ENCODE measurements around the gene CBX6.
"Not testable (repeated sequence)": the region's sequence is repeated elsewhere in the genome, so short reads cannot be mapped to it uniquely, and the experiment has no call there.

CBX6 gene

DNA sequence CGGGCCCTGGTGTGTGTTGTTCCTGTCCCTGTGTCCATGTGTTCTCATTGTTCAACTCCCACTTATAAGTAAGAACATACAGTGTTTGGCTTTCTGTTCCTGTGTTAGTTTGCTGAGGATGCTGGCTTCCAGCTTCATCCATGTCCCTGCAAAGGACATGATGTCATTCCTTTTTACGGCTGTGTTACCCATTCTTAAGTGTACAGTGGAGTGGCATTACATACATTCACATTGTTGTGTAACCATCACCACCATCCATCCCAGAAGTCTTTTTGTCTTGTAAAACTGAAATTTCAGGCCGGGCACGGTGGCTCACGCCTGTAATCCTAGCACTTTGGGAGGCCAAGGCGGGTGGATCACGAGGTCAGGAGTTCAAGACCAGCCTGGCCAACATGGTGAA, 17.5 kb downstream of the CBX6 start:
- not testable (repeated sequence) for H3K9me3 ChIP-seq (ENCODE audit: insufficient read depth, low read depth, low read length); H3K36me3 ChIP-seq (ENCODE audit: insufficient read depth, low read depth, low read length); H3K27ac ChIP-seq (ENCODE audit: low read length); H3K4me1 ChIP-seq (ENCODE audit: insufficient read depth, low read length); H3K9ac ChIP-seq (ENCODE audit: low read depth, low read length); H3K4me3 ChIP-seq (ENCODE audit: low read length)
- peaks cover 34% of the 10 kb centered on the region for H3K27me3 ChIP-seq (ENCODE audit: insufficient read depth, low read length)

DNA sequence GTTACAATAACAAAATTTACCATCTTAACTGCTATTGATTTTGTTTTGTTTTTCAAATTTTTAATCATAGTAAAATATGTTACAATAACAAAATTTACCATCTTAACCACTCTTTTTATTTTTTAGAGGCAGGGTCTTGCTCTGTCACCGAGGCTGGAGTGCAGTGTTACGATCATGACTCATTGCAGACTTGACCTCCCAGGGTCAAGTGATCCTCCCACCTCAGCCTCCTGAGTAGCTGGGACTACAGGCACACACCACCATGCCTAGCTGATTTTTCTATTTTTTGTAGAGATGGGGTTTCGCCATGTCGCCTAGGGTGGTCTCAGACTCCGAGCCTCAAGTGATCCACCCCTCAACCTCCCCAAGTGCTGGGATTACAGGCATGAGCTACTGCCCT, 18.1 kb downstream of the CBX6 start:
- not testable (repeated sequence) for H3K4me3 ChIP-seq (ENCODE audit: low read length); H3K36me3 ChIP-seq (ENCODE audit: insufficient read depth, low read depth, low read length); H3K4me1 ChIP-seq (ENCODE audit: insufficient read depth, low read length); H3K9me3 ChIP-seq (ENCODE audit: insufficient read depth, low read depth, low read length); H3K27ac ChIP-seq (ENCODE audit: low read length); H3K9ac ChIP-seq (ENCODE audit: low read depth, low read length)
- peaks cover 39% of the 10 kb centered on the region for H3K27me3 ChIP-seq (ENCODE audit: insufficient read depth, low read length)

DNA sequence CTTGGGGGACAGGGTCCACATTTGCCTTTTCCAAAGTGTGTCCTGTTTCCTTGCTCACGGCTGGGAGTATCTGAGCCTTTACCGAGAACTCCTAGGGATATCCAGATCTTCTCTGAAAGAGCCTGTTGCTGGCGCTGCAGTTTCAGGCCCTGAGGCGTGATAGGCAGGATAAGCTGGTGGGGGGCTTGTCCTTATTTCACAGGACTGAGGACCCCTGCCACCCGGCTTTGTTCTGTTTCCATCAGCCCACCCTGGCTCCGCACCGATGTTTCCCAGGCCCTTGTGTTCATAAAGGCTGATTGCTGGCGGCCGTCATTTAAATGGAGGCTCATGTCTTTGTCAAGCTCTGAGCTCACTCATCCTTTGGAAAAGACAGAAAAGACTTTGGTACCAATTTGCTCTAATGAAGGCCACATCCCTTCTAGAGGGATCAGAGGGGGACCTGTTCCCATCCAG, 18.8 kb downstream of the CBX6 start:
- Histone ChIP-seq H3K4me3 (ENCODE audit: low read length) (no peak overlapping the region), H3K9ac (ENCODE audit: low read depth, low read length) (no peak overlapping the region), H3K27ac (ENCODE audit: low read length) (no peak overlapping the region), H3K36me3 (ENCODE audit: insufficient read depth, low read depth, low read length) (no peaks in the 10 kb centered on the region), H3K27me3 (ENCODE audit: insufficient read depth, low read length) (peaks cover 39% of the 10 kb centered on the region), H3K4me1 (ENCODE audit: insufficient read depth, low read length) (peaks cover 3% of the 10 kb centered on the region; the same call in 1 of the 2 replicates), H3K9me3 (ENCODE audit: insufficient read depth, low read depth, low read length) (no peaks in the 10 kb centered on the region)

DNA sequence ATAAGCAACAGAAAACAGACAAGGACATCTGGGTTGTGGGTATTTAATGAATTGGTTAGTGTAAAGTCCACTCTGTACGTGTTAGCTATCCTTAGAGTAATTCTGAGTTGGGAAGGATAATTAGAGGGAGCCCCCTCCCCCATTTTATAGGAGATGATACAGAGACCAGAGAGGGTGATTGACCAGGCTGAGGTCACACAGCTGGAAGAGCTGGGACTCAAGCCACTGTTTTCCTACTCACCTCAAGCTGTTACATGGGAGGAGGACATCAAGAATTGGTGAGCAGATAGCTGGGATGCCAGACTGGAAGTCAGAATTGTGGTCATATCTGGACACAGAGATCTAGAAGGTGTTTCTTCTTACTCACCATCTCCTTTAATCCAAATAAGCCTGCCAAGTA, 19.5 kb downstream of the CBX6 start:
- no peak overlapping the region for H3K4me3 ChIP-seq (ENCODE audit: low read length)
- peaks cover 42% of the 10 kb centered on the region for H3K27me3 ChIP-seq (ENCODE audit: insufficient read depth, low read length)
- no peaks in the 10 kb centered on the region for H3K9me3 ChIP-seq (ENCODE audit: insufficient read depth, low read depth, low read length)
- no peaks in the 10 kb centered on the region for H3K36me3 ChIP-seq (ENCODE audit: insufficient read depth, low read depth, low read length)
- no peak overlapping the region for H3K27ac ChIP-seq (ENCODE audit: low read length)
- no peak overlapping the region for H3K9ac ChIP-seq (ENCODE audit: low read depth, low read length)
- H3K4me1 ChIP-seq (ENCODE audit: insufficient read depth, low read length): peaks cover 3% of the 10 kb centered on the region; the same call in 1 of the 2 replicates

DNA sequence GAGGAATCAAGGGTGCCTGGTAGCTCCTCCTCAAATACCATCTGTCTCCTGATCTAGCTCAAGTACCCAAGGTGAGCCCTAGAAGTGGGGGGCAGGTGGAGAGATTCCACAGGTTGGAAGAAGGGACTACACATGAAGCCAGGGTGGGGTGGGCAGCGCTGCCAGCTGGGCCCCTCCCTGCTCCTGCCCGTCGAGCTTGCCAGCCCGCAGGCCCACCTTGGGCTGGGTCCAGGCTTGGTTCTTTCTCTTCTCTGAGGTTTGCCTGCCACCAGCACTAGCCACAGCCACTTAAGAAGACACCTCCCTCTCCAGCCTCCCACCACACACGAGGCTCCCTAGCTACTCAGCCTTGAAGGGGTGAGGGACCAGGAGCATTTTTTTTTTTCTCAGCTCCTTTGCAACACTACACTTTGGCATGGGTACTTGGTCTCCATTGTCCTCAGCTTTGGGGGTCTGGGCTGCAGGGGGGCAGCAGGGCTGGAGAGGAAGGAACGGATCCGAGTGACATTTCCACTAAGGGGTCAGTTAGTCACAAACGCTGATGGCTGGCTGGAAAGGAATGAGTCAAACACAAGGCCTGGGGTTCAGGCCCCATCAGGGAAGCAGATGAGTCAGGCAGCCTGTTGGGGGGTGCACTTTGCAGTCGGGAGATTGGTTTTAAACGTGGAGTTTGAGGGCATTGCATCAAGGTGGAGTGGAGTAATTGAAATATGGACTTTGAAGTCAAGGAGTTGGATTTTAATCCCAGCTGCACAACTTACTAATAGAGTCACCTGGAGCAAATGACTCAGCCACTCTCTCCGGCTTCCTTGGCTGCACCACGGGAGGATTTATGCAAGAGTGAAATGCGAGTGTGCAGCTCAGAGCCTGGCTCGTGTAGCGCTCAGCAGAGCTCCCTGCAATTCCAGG, 20.8 kb downstream of the CBX6 start:
- Histone ChIP-seq H3K9ac (ENCODE audit: low read depth, low read length) (no peak overlapping the region), H3K36me3 (ENCODE audit: insufficient read depth, low read depth, low read length) (no peaks in the 10 kb centered on the region), H3K9me3 (ENCODE audit: insufficient read depth, low read depth, low read length) (no peaks in the 10 kb centered on the region), H3K27me3 (ENCODE audit: insufficient read depth, low read length) (peaks cover 49% of the 10 kb centered on the region), H3K4me1 (ENCODE audit: insufficient read depth, low read length) (peaks cover 3% of the 10 kb centered on the region; the same call in 1 of the 2 replicates), H3K27ac (ENCODE audit: low read length) (no peak overlapping the region), H3K4me3 (ENCODE audit: low read length) (no peak overlapping the region)

DNA sequence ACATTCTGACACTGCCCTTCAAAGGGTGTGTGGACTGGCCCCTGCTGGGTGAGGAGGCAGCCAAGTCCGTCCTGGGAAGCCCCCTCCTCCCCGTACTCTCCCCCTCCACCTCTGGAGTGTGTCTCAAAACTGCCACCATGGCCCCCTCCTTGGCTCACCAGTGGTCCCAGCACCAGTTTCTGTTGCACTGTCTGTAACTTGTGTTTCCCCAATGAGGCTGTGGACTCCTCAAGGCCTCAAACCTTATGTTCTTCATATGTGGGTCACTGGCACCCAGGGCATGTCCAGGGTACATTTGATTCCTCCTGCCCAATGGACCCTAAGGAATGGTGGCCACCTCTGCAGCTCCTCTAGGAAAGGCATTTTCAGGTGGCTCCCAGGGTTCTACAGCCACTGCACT, 21.6 kb downstream of the CBX6 start:
- H3K4me1 ChIP-seq (ENCODE audit: insufficient read depth, low read length): peaks cover 3% of the 10 kb centered on the region; the same call in 1 of the 2 replicates
- H3K27ac ChIP-seq (ENCODE audit: low read length): no peak overlapping the region
- peaks cover 57% of the 10 kb centered on the region for H3K27me3 ChIP-seq (ENCODE audit: insufficient read depth, low read length)
- no peak overlapping the region for H3K4me3 ChIP-seq (ENCODE audit: low read length)
- no peak overlapping the region for H3K9ac ChIP-seq (ENCODE audit: low read depth, low read length)
- no peaks in the 10 kb centered on the region for H3K36me3 ChIP-seq (ENCODE audit: insufficient read depth, low read depth, low read length)
- H3K9me3 ChIP-seq (ENCODE audit: insufficient read depth, low read depth, low read length): no peaks in the 10 kb centered on the region

DNA sequence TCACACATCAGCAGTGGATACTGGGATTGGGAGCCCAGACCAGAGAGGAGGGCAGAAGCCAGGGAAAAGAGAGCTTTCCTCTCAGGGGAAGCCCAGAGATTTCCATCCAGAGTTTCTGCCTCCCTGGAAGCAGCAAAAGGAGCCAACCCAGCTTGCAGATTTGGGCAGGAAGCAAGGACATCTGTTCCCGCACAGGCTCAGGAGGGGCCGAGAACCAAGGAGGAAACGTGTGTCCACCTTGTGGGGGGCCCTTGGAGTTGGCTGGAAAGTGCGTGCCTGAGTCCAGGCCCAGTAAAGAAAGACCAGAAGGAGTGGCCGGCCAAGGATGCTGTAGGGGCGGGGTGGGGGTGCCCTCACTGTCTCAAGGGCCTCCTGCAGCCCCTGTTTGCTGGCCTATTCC, 22.2 kb downstream of the CBX6 start:
- Histone ChIP-seq H3K4me3 (ENCODE audit: low read length) (no peak overlapping the region), H3K36me3 (ENCODE audit: insufficient read depth, low read depth, low read length) (no peaks in the 10 kb centered on the region), H3K4me1 (ENCODE audit: insufficient read depth, low read length) (peaks cover 3% of the 10 kb centered on the region; the same call in 1 of the 2 replicates), H3K27ac (ENCODE audit: low read length) (no peak overlapping the region), H3K9ac (ENCODE audit: low read depth, low read length) (no peak overlapping the region), H3K27me3 (ENCODE audit: insufficient read depth, low read length) (peaks cover 63% of the 10 kb centered on the region), H3K9me3 (ENCODE audit: insufficient read depth, low read depth, low read length) (no peaks in the 10 kb centered on the region)

DNA sequence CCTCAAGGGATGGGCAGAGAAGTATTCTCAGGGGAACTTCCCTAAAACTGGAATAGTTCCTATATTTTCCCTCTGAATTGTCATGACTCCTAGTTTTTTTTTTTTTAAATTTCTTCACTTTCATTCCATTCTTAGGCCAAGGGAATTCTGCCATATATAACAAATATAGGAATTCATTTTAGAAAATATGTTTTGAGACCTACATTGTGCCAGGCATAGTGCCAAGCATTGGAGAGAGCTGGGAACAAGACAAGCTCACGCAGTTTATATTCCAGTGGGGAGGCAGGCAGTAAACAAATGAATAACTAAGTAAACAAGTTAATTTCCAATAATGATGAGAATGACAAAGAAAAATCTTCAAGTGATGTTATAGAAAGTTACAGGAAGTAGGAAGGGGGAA, 25.6 kb downstream of the CBX6 start:
- H3K36me3 ChIP-seq (ENCODE audit: insufficient read depth, low read depth, low read length): no peaks in the 10 kb centered on the region
- no peak overlapping the region for H3K9ac ChIP-seq (ENCODE audit: low read depth, low read length)
- no peaks in the 10 kb centered on the region for H3K9me3 ChIP-seq (ENCODE audit: insufficient read depth, low read depth, low read length)
- no peak overlapping the region for H3K27ac ChIP-seq (ENCODE audit: low read length)
- H3K27me3 ChIP-seq (ENCODE audit: insufficient read depth, low read length): peaks cover 77% of the 10 kb centered on the region
- no peaks in the 10 kb centered on the region for H3K4me1 ChIP-seq (ENCODE audit: insufficient read depth, low read length)
- no peak overlapping the region for H3K4me3 ChIP-seq (ENCODE audit: low read length)

DNA sequence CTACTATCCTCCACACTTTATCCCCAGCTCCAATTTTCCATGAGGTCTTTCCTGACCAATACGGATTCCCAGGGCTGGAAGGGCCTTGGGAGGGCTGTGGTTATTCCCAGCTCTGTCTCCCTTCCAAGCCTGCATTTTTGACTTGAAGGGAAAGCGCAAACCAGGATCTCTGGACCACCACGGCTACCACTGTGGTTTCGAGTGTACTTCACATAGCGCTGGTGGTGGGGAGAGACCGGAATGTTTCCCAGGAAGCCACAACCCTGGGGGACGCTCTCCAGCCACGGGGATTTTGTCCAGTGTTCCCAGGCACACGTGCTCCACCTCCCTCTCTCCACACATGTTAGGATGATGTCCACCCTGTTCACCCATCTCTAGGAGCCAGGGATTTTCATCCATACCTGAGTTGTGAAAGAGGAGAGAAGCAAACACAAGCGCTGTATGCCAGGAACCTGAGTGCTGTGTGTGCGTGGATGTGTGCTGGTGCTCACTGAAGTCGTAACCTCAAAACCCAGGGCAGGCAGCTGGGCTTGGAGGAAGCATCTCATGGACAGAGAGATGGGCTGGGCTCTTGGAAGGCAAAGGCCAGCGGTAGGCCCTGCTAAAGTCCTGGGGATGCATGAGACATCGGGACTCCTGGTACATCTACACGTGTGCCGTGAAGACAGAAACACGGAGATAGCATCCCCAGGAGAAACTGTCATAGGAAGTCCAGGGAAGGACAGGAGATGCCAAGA, 26.8 kb downstream of the CBX6 start:
- H3K27ac ChIP-seq (ENCODE audit: low read length): no peak overlapping the region
- no peaks in the 10 kb centered on the region for H3K36me3 ChIP-seq (ENCODE audit: insufficient read depth, low read depth, low read length)
- no peaks in the 10 kb centered on the region for H3K4me1 ChIP-seq (ENCODE audit: insufficient read depth, low read length)
- no peaks in the 10 kb centered on the region for H3K9me3 ChIP-seq (ENCODE audit: insufficient read depth, low read depth, low read length)
- no peak overlapping the region for H3K9ac ChIP-seq (ENCODE audit: low read depth, low read length)
- no peak overlapping the region for H3K4me3 ChIP-seq (ENCODE audit: low read length)
- H3K27me3 ChIP-seq (ENCODE audit: insufficient read depth, low read length): peaks cover 80% of the 10 kb centered on the region

DNA sequence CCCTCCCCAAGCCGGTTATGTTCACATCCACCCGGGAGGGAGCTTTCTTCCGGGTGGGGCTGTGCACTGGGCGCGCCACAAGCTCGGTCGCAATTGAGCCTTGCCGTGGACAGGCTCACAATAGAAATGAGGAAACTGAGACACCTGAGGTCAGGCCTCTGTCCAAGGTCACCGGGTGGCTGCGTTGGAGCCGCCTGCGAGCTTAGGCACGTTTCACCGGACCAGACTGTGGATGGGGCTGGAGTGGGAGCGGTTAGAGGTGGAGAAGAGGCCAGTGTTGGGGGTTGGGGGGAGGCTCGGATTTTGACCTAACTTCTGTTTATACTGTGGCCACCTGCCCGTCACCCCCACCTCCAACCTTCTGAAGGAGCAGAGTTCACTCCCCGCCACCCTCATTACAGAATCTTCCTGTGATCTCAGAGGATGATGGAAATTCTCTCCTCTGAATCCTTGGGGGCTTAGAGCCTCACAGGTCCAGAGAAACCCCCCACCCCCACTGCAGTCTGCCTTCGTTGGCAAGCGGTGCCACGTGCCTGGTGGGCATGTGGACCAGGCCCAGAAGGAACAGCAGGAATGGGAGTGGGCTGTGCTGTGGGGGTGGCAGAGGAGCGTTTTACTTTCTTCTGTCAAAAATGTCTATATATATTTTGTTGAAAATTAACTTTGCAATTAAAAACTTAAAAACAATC, 27.6 kb downstream of the CBX6 start:
- Histone ChIP-seq H3K4me1 (ENCODE audit: insufficient read depth, low read length) (no peaks in the 10 kb centered on the region), H3K4me3 (ENCODE audit: low read length) (peak overlapping the region; percentile 63; the same call in 1 of the 2 replicates), H3K27me3 (ENCODE audit: insufficient read depth, low read length) (peaks cover 81% of the 10 kb centered on the region), H3K9me3 (ENCODE audit: insufficient read depth, low read depth, low read length) (no peaks in the 10 kb centered on the region), H3K36me3 (ENCODE audit: insufficient read depth, low read depth, low read length) (no peaks in the 10 kb centered on the region), H3K27ac (ENCODE audit: low read length) (no peak overlapping the region), H3K9ac (ENCODE audit: low read depth, low read length) (no peak overlapping the region; the same call in 1 of the 2 replicates)

DNA sequence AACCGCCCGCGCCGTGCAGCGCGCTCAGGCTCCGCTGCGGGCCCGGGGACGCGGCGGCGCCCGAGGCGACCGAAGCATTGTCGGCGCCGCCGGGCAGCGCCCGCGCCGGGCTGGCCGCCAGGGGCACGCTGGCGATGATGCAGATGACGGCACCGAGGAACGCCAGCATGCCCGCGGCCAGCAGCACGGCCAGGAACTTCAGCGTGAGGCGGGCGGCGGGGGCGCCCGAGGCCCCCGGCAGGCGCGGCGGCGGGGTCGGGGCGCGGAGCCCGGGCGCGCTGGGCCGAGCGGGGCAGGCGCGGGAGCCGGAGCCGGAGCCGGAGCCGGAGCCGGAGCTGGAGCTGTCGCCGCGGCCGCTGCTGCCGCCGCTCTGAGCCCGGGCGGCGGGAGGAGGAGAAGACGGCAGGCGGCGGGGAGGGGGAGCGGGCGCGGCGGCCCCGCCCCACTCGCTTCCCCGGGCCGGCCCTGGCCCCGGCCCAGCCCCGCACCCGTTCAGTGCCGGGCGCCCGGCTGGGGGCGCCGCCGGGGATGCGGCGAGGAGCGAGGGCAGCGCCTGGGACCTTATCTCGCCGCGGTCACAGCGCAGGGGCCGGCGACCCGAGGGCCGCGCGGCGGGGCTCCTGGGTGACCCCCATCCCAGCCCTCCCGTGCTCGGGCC, 28.2 kb downstream of the CBX6 start, which contains the start of gene NPTXR:
Gene NPTXR, minus strand, starts transcription at position 372 of the 658 bp plus-strand sequence.
- peak within 1 kb of the TSS; percentile 37; the same call in 1 of the 2 replicates for H3K9ac ChIP-seq (ENCODE audit: low read depth, low read length)
- peaks cover 74% of the 10 kb centered on the region for H3K27me3 ChIP-seq (ENCODE audit: insufficient read depth, low read length)
- H3K27ac ChIP-seq (ENCODE audit: low read length): no peak within 1 kb of the TSS
- H3K9me3 ChIP-seq (ENCODE audit: insufficient read depth, low read depth, low read length): no peaks in the 10 kb centered on the region
- H3K36me3 ChIP-seq (ENCODE audit: insufficient read depth, low read depth, low read length): no peaks in the 10 kb centered on the region
- H3K4me3 ChIP-seq (ENCODE audit: low read length): peak within 1 kb of the TSS; percentile 63
- no peaks in the 10 kb centered on the region for H3K4me1 ChIP-seq (ENCODE audit: insufficient read depth, low read length)
